Measurements from ENCODE around the gene HUWE1. TPM values are rescaled to one million over a fixed set of nuclear protein-coding genes. Genes with fewer than 3 reads are reported as not detected.

Gene HUWE1
- total and polyA plus RNA-seq, 3 donors from 2014 or later: 131 to 260 (median 246) TPM

GRCh38 chrX:53678667-53679066 is 7.9 kb downstream of the HUWE1 start:
- no peaks in the 10 kb centered on the region for H3K4me1 ChIP-seq
- no peak for DNase-seq
- intact Hi-C loops (cut with DNase I; ENCODE audit: low total_unique reads): no loop called here

GRCh38 chrX:53677286-53677685 is 9.2 kb downstream of the HUWE1 start:
- no peak for TF ChIP-seq CTCF (IDR thresholded peaks at IDR 0.05)
- no peak for TF ChIP-seq POLR2A (IDR thresholded peaks at IDR 0.05)
- H3K27me3 ChIP-seq: no peaks in the 10 kb centered on the region
- no peaks in the 10 kb centered on the region for H3K9me3 ChIP-seq
- H3K27ac ChIP-seq: no peak overlapping the region
- intact Hi-C loops (cut with DNase I; ENCODE audit: low total_unique reads): no loop called here
- no peaks in the 10 kb centered on the region for H3K4me1 ChIP-seq
- H3K36me3 ChIP-seq (ENCODE audit: low read depth, missing control alignments): no peaks in the 10 kb centered on the region
- no peak overlapping the region for H3K4me3 ChIP-seq
- no peak for DNase-seq
- WGBS, 2 donors: 68 to 83% methylated on average over 2 to 3 of the region's 3 CpGs

More at GRCh38 chrX:53678667-53679066, 7.9 kb downstream of the HUWE1 start:
- no peaks in the 10 kb centered on the region for H3K9me3 ChIP-seq
- no peaks in the 10 kb centered on the region for H3K36me3 ChIP-seq (ENCODE audit: low read depth, missing control alignments)
- no peak for TF ChIP-seq CTCF (IDR thresholded peaks at IDR 0.05)
- TF ChIP-seq POLR2A (IDR thresholded peaks at IDR 0.05): no peak
- H3K27me3 ChIP-seq: no peaks in the 10 kb centered on the region
- H3K27ac ChIP-seq: no peak overlapping the region
- no peak overlapping the region for H3K4me3 ChIP-seq

GRCh38 chrX:53674581-53674980 is 11.9 kb downstream of the HUWE1 start:
- Histone ChIP-seq H3K9me3 (no peaks in the 10 kb centered on the region), H3K4me1 (no peaks in the 10 kb centered on the region), H3K27me3 (no peaks in the 10 kb centered on the region), H3K27ac (no peak overlapping the region), H3K4me3 (no peak overlapping the region), H3K36me3 (ENCODE audit: low read depth, missing control alignments) (no peaks in the 10 kb centered on the region)
- intact Hi-C loops (cut with DNase I; ENCODE audit: low total_unique reads): no loop called here
- TF ChIP-seq CTCF (IDR thresholded peaks at IDR 0.05) (no peak), POLR2A (IDR thresholded peaks at IDR 0.05) (no peak)
- no peak for DNase-seq
- 62 to 85% methylated on average over 2 of the region's 2 CpGs for WGBS, 2 donors

- no peaks in the 10 kb centered on the region for H3K9me3 ChIP-seq
- no peaks in the 10 kb centered on the region for H3K27me3 ChIP-seq
- intact Hi-C loops (cut with DNase I; ENCODE audit: low total_unique reads): no loop called here
Observed at GRCh38 chrX:53669258-53669657, 17.3 kb downstream of the HUWE1 start.

More at GRCh38 chrX:53669258-53669657, 17.3 kb downstream of the HUWE1 start:
- TF ChIP-seq CTCF (IDR thresholded peaks at IDR 0.05): no peak
- no peak for TF ChIP-seq POLR2A (IDR thresholded peaks at IDR 0.05)
- no peak for DNase-seq
- Histone ChIP-seq H3K4me3 (no peak overlapping the region), H3K36me3 (ENCODE audit: low read depth, missing control alignments) (no peaks in the 10 kb centered on the region), H3K4me1 (no peaks in the 10 kb centered on the region), H3K27ac (no peak overlapping the region)

Data from testis (tissue), 3 donors.